ENCODE measurements around the gene CFAP90.

CFAP90 gene

DNA sequence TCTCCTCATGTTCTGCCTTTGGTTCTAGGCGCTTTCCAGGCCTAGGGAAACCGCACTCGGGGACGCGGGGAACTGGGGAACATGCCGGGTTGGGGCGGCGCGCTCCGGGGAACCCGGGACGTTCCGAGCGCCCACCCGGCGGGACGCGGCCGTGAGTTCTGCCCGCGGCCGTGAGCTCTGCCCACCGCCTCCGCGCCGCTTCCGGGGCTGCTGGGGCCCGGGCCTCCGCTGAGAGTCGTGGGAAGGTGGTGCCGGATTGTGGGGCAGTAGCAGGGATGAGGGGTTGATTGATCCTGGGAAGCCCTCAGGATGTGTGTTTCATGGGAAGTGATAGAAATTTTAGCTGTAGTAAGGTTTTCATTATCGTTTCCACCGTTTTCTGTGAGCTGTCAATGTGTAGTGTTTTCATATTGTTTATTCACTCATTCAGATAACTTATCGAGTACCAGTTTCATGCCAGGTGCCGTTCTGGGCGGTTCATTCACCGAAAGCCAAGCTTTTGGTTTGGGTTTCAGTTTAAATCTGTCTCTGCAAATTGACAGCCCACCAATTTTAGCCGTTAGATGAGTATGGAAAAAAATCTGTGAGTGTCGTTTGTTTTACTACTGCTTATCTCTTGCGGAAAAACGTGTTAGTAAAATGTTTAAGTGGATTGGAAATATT, 18.7 kb upstream of the CFAP90 start:
- DNase-seq = peak in 6 of 42 donors; percentile 26 to 57 (median 36)
- intact Hi-C loops (cut with DNase I) = no loop called here

DNA sequence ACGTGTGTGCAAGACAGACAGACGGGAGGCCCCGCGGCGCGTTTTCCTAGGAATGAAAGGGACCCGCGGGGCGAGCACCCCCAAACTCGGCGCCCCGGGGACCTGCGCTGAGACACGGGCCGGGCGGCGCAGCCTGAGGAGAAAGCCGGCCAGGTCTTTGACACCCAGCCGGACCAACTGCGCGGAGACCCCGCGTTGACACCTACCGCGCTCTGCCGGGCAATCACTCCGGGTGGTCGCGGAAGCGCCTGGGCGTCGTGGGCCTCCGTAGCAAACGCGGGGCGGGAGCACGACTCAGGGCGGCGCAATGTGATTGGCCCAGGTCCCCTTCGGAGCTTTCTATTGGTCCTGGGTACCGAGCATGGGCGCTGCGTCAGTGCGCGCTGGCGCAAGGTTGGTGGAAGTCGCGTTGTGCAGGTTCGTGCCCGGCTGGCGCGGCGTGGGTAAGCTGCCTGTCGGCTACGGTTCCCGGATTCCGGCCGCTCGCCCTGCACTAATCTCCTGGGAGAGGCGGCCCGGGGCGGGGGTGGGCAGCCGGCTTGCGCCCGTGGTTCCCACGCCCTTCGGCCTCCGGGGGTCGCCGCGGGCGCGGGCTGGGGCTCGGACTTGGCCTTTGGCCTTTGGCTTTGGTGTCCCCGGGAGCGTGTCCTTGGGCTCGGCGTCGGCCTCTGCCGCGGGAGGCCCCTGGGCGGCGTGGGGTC, 18.0 kb upstream of the CFAP90 start, which contains the start of the genes FASTKD3 and MTRR:
FASTKD3 (minus strand) TSS at position 259 of the 701 bp plus-strand sequence. CDS start 948 bp downstream, outside the sequence.
MTRR (plus strand) TSS at position 376 of the 701 bp plus-strand sequence. CDS start 1,647 bp downstream, outside the sequence.
- intact Hi-C loops (cut with DNase I) = no loop called here

GRCh38 chr5:7868427-7868772, 17.5 kb upstream of the CFAP90 start:
- DNase-seq = no peak
- intact Hi-C loops (cut with DNase I) = no loop called here

More for the DNA sequence above, 18.0 kb upstream of the CFAP90 start, which contains the start of the genes FASTKD3 and MTRR:
- DNase-seq = peak; percentile 92 to 98 (median 96)

DNA sequence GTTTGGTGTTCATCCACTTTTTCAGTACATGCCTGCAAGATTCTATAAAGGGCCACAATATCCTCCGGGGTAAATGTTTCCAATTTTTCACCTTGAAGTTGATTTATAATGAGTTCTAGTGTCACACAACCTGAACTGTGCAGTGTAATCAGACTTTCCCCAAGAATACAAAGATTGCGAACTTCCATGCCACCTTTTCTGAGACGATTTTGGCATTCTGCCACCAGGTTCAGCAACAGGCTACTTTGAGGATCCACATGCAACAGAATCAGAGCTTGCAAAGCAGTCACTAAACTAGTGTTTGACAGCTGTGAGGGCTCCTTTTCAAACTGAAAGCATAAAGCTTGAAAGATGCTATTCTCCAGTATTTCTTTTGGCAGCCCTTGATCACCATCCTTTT, 16.3 kb upstream of the CFAP90 start:
- intact Hi-C loops (cut with DNase I) = no loop called here
- DNase-seq = no peak

- intact Hi-C loops (cut with DNase I) = no loop called here
- no peak for DNase-seq
Measured at GRCh38 chr5:7866196-7866595, 15.3 kb upstream of the CFAP90 start.

- DNase-seq = no peak
- intact Hi-C loops (cut with DNase I) = no loop called here
Measured at GRCh38 chr5:7857926-7858632, 7.1 kb upstream of the CFAP90 start.

DNA sequence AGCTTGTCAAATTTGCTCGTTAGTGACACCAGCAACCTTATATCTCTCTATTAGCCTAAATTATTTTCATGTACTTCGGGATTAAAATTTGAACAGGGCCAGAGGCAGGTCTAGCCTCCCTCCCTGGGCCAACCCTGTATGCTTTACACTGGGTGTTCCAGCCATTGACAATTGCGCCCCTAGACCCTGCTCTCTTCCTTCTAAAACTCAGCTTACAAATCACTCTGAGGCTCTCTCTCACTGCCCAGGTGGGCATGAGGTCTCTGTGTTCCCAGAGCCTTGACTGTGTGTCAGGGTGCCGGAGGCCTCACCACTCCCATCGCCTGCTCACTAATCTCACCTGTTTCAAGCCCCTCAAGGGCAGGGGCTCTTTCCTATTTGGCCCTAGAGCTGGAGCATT, 6.4 kb upstream of the CFAP90 start:
- no peak for DNase-seq
- intact Hi-C loops (cut with DNase I) = no loop called here

GRCh38 chr5:7856855-7857254, 5.9 kb upstream of the CFAP90 start:
- DNase-seq = peak in 39 of 42 donors; percentile 18 to 84 (median 69)
- intact Hi-C loops (cut with DNase I) = no loop called here

- intact Hi-C loops (cut with DNase I) = no loop called here
- DNase-seq = no peak
Measured at GRCh38 chr5:7855611-7856010, 4.7 kb upstream of the CFAP90 start.

DNA sequence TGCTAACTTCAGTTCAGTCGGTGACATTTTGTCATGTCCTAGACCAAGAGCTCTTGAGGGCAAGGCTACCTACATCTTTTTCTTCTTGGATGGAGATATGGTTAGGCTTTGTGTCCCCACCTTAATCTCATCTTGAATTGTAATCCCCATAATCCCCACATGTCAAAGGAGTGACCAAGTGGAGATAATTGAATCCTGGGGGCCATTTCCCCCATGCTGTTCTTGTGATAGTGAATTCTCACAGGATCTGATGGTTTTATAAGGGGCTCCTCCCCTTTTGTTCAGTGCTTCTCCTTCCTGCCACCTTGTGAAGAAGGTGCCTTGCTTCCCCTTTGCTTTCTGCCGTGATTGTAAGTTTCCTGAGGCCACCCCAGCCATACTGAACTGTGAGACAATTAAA, 2.1 kb upstream of the CFAP90 start:
- intact Hi-C loops (cut with DNase I) = no loop called here
- DNase-seq = no peak

DNA sequence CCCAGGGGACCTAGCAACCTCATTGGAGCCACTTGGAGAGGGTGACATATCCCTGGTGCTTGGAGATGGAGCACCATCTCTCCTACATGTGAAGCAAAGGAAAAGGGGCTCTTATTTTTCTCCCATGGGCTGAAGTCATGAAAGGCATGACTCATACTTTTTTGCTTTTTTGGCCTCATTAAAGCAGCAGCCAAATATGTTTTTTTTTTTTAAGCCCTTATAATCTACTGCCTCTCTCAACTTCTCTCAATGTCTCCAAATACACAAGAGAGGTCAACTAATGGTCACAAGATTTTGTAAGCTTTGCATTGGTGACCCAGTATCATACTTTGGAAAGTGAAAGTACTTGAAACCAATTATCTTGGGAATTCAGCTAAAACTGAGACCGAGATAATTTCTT, 1.6 kb upstream of the CFAP90 start:
- DNase-seq = no peak
- intact Hi-C loops (cut with DNase I) = no loop called here

GRCh38 chr5:7851617-7852289, 820 bp upstream of the CFAP90 start:
- intact Hi-C loops (cut with DNase I) = no loop called here
- no peak for DNase-seq

GRCh38 chr5:7851240-7851592, 283 bp upstream of the CFAP90 start:
- intact Hi-C loops (cut with DNase I) = no loop called here
- no peak for DNase-seq

DNA sequence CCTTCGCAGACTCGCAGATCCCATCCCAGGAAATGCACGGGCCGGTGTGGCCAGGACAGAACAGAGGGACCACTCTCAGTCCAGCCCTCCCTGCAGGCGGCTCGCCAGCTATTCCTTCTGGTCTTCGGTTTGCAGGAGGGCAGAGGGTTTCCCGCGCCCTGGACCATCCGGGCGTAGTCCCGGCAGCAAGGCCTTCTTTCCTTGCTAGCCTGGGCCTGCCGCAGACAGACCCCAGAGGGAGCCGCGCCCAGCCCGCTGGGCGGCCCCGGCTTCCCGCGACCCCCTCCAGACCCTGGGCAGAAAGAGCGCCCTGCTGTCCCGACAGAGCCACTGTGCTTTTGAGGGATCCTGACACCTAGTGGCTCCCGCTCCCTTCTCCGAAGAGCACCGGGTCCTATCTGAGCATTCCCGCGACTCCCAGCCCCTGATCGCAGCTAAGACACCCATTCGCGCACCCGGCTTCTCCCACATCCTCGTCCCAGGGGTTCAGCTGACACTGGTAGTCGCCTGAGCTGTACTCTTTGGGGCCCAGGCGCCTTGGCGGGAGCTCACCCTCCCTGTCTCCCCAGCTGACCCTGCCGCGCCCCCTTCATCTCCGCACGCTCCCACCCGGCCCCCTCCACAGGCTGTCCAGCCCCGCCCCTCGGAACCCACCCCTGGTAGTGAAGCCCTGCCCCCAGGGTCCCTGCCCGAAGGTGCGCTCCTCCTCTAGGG, 1.1 kb downstream of the CFAP90 start:
- intact Hi-C loops (cut with DNase I) = no loop called here
- peak in 39 of 42 donors; percentile 25 to 72 (median 44) for DNase-seq

- DNase-seq = no peak
- intact Hi-C loops (cut with DNase I) = no loop called here
Measured at GRCh38 chr5:7848296-7848695, 2.6 kb downstream of the CFAP90 start.

DNA sequence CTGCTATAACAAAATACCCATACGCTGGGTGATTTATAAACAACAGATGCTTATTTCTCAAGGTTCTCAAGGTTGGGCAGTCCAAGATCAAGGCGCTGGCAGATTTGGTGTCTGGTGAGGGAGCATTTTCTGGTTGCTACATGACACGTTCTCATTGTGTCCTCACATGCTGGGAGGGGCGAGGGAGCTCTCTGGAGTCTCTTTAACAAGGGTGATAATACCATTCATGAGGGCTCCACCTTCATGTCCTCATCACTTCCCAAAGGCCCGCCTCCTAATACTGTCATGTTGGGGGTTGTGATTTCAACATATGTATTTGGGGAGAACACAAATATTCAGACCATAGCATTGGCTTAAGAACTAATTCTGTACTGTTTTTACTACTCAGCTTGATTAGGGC, 4.6 kb downstream of the CFAP90 start:
- no peak for DNase-seq
- intact Hi-C loops (cut with DNase I) = no loop called here

DNA sequence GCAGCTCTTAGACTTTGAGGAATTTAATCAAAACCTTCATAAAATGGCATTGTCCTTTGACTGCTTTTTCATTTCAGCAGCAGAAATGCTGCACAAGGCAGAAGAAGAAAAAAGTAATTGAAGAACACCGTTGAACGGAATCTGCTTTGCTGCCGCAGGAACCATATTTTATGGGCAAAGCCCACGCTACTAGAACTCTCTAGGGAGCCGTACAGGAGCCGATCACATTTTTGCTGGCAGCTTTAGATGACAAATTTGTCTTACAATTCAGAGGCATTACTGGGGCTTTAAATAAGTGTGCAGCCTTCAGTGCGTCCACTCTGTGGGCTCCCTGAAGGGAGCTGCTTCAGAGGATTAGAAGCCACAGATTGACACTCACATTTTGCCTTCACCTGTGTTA, 5.4 kb downstream of the CFAP90 start:
- intact Hi-C loops (cut with DNase I) = no loop called here
- no peak for DNase-seq

DNA sequence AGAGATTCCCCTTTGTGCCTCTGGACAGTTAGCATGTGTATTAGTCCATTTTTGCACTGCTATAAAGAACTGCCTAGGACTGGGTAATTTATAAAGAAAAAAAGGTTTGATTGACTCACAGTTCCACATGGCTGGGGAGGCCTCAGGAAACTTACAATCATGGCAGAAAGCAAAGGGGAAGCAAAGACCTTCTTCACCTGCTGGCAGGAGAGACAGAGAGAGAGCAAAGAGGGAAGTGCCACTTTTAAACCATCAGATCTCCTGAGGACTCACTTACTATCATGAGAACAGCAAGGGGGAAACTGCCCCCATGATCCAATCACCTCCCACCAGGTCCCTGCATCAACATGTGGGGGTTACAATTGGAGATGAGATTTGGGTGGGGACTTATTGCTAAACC, 6.0 kb downstream of the CFAP90 start:
- intact Hi-C loops (cut with DNase I) = no loop called here
- DNase-seq = no peak

- intact Hi-C loops (cut with DNase I) = no loop called here
- DNase-seq = no peak
Measured at GRCh38 chr5:7842531-7842930, 8.4 kb downstream of the CFAP90 start.
